HG02798 (cell line): ENCODE data around the gene DHRS12.
"Not testable (repeated sequence)": the region's sequence is repeated elsewhere in the genome, so short reads cannot be mapped to it uniquely, and the experiment has no call there.

Source experiments
- ATAC-seq: cut with Tn5 transposase; IDR thresholded peaks from one replicate; pipeline ENCODE4 v1.9.1; 2021; ENCODE audit warnings: mild to moderate bottlenecking; ENCODE audit not compliant: unreplicated experiment, poor library complexity

The DHRS12 gene

GRCh38 chr13:51828730-51829567, 25.0 kb upstream of the DHRS12 start:
- no peak for ATAC-seq

GRCh38 chr13:51827254-51827653, 23.3 kb upstream of the DHRS12 start:
- no peak for ATAC-seq

- no peak for ATAC-seq
Observed at GRCh38 chr13:51826606-51827005, 22.6 kb upstream of the DHRS12 start.

GRCh38 chr13:51825681-51826254, 21.8 kb upstream of the DHRS12 start:
- no peak for ATAC-seq

- ATAC-seq, result no peak
Observed at GRCh38 chr13:51825165-51825592, 21.2 kb upstream of the DHRS12 start.

- ATAC-seq, result not testable (repeated sequence)
Observed at GRCh38 chr13:51824712-51825111, 20.7 kb upstream of the DHRS12 start.

- ATAC-seq, result no peak
Observed at GRCh38 chr13:51823863-51824262, 19.9 kb upstream of the DHRS12 start.

GRCh38 chr13:51823359-51823758, 19.4 kb upstream of the DHRS12 start:
- no peak for ATAC-seq

GRCh38 chr13:51822106-51822815, 18.3 kb upstream of the DHRS12 start:
- no peak for ATAC-seq

GRCh38 chr13:51821606-51822005, 17.6 kb upstream of the DHRS12 start:
- no peak for ATAC-seq

- ATAC-seq, result no peak
Observed at GRCh38 chr13:51820016-51820597, 16.1 kb upstream of the DHRS12 start.

GRCh38 chr13:51819544-51819943, 15.6 kb upstream of the DHRS12 start:
- ATAC-seq, result no peak

GRCh38 chr13:51818781-51819511, 15.0 kb upstream of the DHRS12 start:
- peak; percentile 41 for ATAC-seq

- no peak for ATAC-seq
Observed at GRCh38 chr13:51818276-51818675, 14.3 kb upstream of the DHRS12 start.

- ATAC-seq, result no peak
Observed at GRCh38 chr13:51817717-51818116, 13.8 kb upstream of the DHRS12 start.

GRCh38 chr13:51816604-51817249, 12.8 kb upstream of the DHRS12 start:
- no peak for ATAC-seq

- no peak for ATAC-seq
Observed at GRCh38 chr13:51815848-51816247, 11.9 kb upstream of the DHRS12 start.

- ATAC-seq, result peak; percentile 87
Observed at GRCh38 chr13:51814825-51815650, 11.1 kb upstream of the DHRS12 start.

- ATAC-seq, result no peak
Observed at GRCh38 chr13:51814071-51814470, 10.1 kb upstream of the DHRS12 start.
